ENCODE data around the gene CYB5R3. TPM values are rescaled to one million over a fixed set of nuclear protein-coding genes. Genes with fewer than 3 reads are reported as not detected.
A peak's percentile ranks its signal among the peaks of the same experiment; 100 is the strongest.

The CYB5R3 gene
- total and polyA plus RNA-seq, 2 donors (not counting 3 experiments of a cell fraction or from before 2014, with no cell fraction given), result 217 to 263 TPM

DNA sequence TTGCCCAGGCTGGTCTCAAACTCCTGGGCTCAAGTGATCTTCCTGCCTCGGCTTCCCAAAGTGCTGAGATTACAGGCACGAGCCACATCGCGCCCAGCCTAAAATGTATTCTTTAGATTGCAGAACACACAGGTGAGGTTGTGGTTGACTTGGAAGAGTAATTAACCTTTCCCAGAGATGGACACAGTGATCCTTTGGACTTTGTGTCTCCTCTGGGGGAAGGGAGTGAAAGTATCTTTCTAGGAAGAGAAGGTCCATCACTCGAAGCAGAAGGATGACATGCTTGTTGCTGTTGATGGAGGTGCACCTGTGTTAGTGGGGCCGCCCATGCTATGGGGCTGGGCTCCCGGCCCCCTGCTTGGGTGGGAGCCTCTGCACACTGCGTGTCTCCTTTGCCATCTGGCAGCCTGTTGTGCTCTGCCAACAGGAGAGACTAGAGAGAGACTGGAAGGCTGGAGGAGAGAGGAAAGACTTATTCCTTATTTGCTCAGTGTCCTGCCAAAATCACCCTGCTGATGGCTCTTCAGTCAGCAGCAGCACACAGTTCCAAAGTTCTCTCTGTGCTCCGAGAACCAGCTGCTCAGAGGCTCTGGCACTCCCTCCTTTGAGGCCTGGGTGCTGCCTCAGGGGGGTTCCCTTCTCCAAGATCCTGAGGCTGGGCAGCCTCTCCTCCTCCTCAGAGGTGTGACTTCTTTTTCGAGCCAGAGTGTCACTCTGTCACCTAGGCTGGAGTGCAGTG lies 33.1 kb upstream of the CYB5R3 start:
- intact Hi-C loops (cut with micrococcal nuclease), result no loop called here
- POLR2A ChIA-PET, result no interaction called here
- no peak for FAIRE-seq

GRCh38 chr22:42680648-42681047 lies 31.5 kb upstream of the CYB5R3 start:
- H3K36me3 ChIP-seq (ENCODE audit: control insufficient read depth in 2 of 2, extremely low read depth in 1 of 2, insufficient read depth in 2 of 2, low read length in 2 of 2), result no peaks in the 10 kb centered on the region
- peak; percentile 98 for TF ChIP-seq FOS (IDR thresholded peaks at IDR 0.05; ENCODE audit: borderline replicate concordance, insufficient read depth, low read length)
- TF ChIP-seq EZH2 (IDR thresholded peaks at IDR 0.05; ENCODE audit: borderline replicate concordance, low read depth, low read length, severe bottlenecking), result no peak
- TF ChIP-seq POLR2AphosphoS5 (IDR thresholded peaks at IDR 0.05; ENCODE audit: insufficient read depth, low read depth, low read length), result peak; percentile 87
- no peak for TF ChIP-seq POLR2A (IDR thresholded peaks at IDR 0.05; ENCODE audit: low read depth, low read length)
- TF ChIP-seq JUN (IDR thresholded peaks at IDR 0.05; ENCODE audit: borderline replicate concordance, insufficient read depth, insufficient read length, low read depth), result peak; percentile 90
- TF ChIP-seq, protein P1, sequence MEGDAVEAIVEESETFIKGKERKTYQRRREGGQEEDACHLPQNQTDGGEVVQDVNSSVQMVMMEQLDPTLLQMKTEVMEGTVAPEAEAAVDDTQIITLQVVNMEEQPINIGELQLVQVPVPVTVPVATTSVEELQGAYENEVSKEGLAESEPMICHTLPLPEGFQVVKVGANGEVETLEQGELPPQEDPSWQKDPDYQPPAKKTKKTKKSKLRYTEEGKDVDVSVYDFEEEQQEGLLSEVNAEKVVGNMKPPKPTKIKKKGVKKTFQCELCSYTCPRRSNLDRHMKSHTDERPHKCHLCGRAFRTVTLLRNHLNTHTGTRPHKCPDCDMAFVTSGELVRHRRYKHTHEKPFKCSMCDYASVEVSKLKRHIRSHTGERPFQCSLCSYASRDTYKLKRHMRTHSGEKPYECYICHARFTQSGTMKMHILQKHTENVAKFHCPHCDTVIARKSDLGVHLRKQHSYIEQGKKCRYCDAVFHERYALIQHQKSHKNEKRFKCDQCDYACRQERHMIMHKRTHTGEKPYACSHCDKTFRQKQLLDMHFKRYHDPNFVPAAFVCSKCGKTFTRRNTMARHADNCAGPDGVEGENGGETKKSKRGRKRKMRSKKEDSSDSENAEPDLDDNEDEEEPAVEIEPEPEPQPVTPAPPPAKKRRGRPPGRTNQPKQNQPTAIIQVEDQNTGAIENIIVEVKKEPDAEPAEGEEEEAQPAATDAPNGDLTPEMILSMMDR (IDR thresholded peaks at IDR 0.05; ENCODE audit: extremely low read depth in 1 of 2, insufficient read depth in 1 of 2, low read depth in 1 of 2, low read length in 2 of 2), result no peak
- no peaks in the 10 kb centered on the region for H3K27me3 ChIP-seq (ENCODE audit: control insufficient read depth in 2 of 2, insufficient read depth in 2 of 2, low read length in 2 of 2)
- peak overlapping the region; percentile 82 for H3K27ac ChIP-seq (ENCODE audit: insufficient read depth, low read depth, low read length)
- intact Hi-C loops (cut with micrococcal nuclease) (no loop called here), dilution Hi-C loops (cut with MboI; ENCODE audit: extremely low pct_ligation_motif_present, low sequenced_read_pairs) (no loop called here)
- H2AFZ ChIP-seq (ENCODE audit: low read depth, low read length), result peak overlapping the region; percentile 4
- ChIA-PET POLR2A (interaction anchor here (0.7 kb wide), 1 partner anchor 505 kb away, joined by 4 read pairs; no protein-coding TSS in a partner anchor), CTCF (interaction anchor here (0.7 to 1.6 kb wide), 5 partner anchors 17 to 227 kb away, joined by 3 to 5 read pairs (median 3); no protein-coding TSS in a partner anchor)
- BruUV-seq (replicated peaks), result no TSS peak
- no peaks in the 10 kb centered on the region for H4K20me1 ChIP-seq (replicated peaks; ENCODE audit: control insufficient read depth, extremely low read depth, insufficient read depth, low read length)
- no peak overlapping the region for H3K4me2 ChIP-seq (ENCODE audit: insufficient read depth, low read length)
- peak; percentile 99 for FAIRE-seq
- no peaks in the 10 kb centered on the region for H3K9me1 ChIP-seq (replicated peaks; ENCODE audit: control insufficient read depth, extremely low read depth, insufficient read depth, low read length)
- peak overlapping the region; percentile 7 for H3K9ac ChIP-seq (replicated peaks; ENCODE audit: extremely low read depth, insufficient read depth, low read length)
- H3K4me1 ChIP-seq (ENCODE audit: control insufficient read depth, extremely low read depth, insufficient read depth, low read length), result peaks cover 27% of the 10 kb centered on the region
- H3K79me2 ChIP-seq (ENCODE audit: control insufficient read depth, insufficient read depth, low read length), result no peaks in the 10 kb centered on the region
- no peak overlapping the region for H3K4me3 ChIP-seq (replicated peaks in 1 of 3; ENCODE audit: insufficient read depth in 1 of 3, low read depth in 1 of 3, low read length in 3 of 3)
- no peaks in the 10 kb centered on the region for H3K9me3 ChIP-seq (replicated peaks; ENCODE audit: control insufficient read depth, insufficient read depth, low read length)
- peak; percentile 82 for DNase-seq (ENCODE audit: low read depth, low spot score)

More for the DNA sequence above, 33.1 kb upstream of the CYB5R3 start:
- no peak overlapping the region for H3K9ac ChIP-seq (replicated peaks; ENCODE audit: extremely low read depth, insufficient read depth, low read length)
- H3K9me3 ChIP-seq (replicated peaks; ENCODE audit: control insufficient read depth, insufficient read depth, low read length), result no peaks in the 10 kb centered on the region
- H3K79me2 ChIP-seq (ENCODE audit: control insufficient read depth, insufficient read depth, low read length), result no peaks in the 10 kb centered on the region
- H4K20me1 ChIP-seq (replicated peaks; ENCODE audit: control insufficient read depth, extremely low read depth, insufficient read depth, low read length), result no peaks in the 10 kb centered on the region
- H3K4me1 ChIP-seq (ENCODE audit: control insufficient read depth, extremely low read depth, insufficient read depth, low read length), result peaks cover 17% of the 10 kb centered on the region
- CTCF ChIA-PET, result interaction anchor here (0.9 to 1.2 kb wide), 2 partner anchors 17 to 138 kb away, joined by 3 to 4 read pairs; no protein-coding TSS in a partner anchor
- no TSS peak for BruUV-seq (replicated peaks)
- no peak for TF ChIP-seq FOS (IDR thresholded peaks at IDR 0.05; ENCODE audit: borderline replicate concordance, insufficient read depth, low read length)
- H3K4me3 ChIP-seq (replicated peaks in 1 of 3; ENCODE audit: insufficient read depth in 1 of 3, low read depth in 1 of 3, low read length in 3 of 3), result no peak overlapping the region
- no peaks in the 10 kb centered on the region for H3K27me3 ChIP-seq (ENCODE audit: control insufficient read depth in 2 of 2, insufficient read depth in 2 of 2, low read length in 2 of 2)
- dilution Hi-C loops (cut with MboI; ENCODE audit: extremely low pct_ligation_motif_present, low sequenced_read_pairs), result no loop called here
- no peaks in the 10 kb centered on the region for H3K9me1 ChIP-seq (replicated peaks; ENCODE audit: control insufficient read depth, extremely low read depth, insufficient read depth, low read length)
- no peak overlapping the region for H3K27ac ChIP-seq (ENCODE audit: insufficient read depth, low read depth, low read length)
- no peak overlapping the region for H3K4me2 ChIP-seq (ENCODE audit: insufficient read depth, low read length)
- H2AFZ ChIP-seq (ENCODE audit: low read depth, low read length), result no peak overlapping the region
- H3K36me3 ChIP-seq (ENCODE audit: control insufficient read depth in 2 of 2, extremely low read depth in 1 of 2, insufficient read depth in 2 of 2, low read length in 2 of 2), result no peaks in the 10 kb centered on the region
- no peak for DNase-seq (ENCODE audit: low read depth, low spot score)

Data from endothelial cell of umbilical vein (primary cell).